ENCODE measurements around the gene CDKL5. TPM values are rescaled to one million over a fixed set of nuclear protein-coding genes. Genes with fewer than 3 reads are reported as not detected.

Gene CDKL5
- total and polyA plus RNA-seq, 2 donors (not counting 1 experiment from before 2014, with no cell fraction given) = 0.72 to 4.6 TPM

DNA sequence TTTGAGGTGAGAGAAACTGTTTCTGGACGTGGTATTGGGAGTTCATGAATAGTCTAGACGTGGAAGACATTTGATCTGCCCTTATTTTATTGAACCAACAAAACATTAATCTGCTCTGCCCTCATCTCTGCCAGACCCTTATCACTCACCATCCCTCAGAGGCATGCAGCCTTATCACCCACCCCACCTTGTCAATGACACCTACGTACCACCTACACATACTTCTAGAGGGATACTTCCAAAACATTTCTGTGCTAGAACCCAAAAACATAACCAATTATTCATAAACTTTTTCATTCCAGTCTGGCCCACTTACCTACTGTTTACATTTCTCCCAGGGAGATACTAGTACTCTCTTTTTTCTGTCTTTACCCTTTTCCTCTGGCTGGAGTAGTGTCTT is 141.3 kb downstream of the CDKL5 start:
- H3K27me3 Mint-ChIP-seq = no peaks in the 10 kb centered on the region
- no peak overlapping the region for H2AFZ ChIP-seq (ENCODE audit: insufficient read depth, low read depth, low read length, poor library complexity, severe bottlenecking)
- CTCF ChIA-PET = no interaction called here
- H3K4me3 ChIP-seq (ENCODE audit: control extremely low read depth in 1 of 5, extremely low read depth in 1 of 5, insufficient read depth in 1 of 5, low read depth in 2 of 5, low read length in 4 of 5) = no peak overlapping the region
- H3K27me3 ChIP-seq (replicated peaks in 1 of 4; ENCODE audit: control extremely low read depth in 1 of 4, control insufficient read depth in 3 of 4, insufficient read depth in 4 of 4, low read length in 3 of 4) = no peaks in the 10 kb centered on the region
- H4K20me1 ChIP-seq (ENCODE audit: control insufficient read depth, insufficient read depth, low read length, poor library complexity, severe bottlenecking) = no peaks in the 10 kb centered on the region
- H3K27ac Mint-ChIP-seq = no peak overlapping the region
- no peak overlapping the region for H3K4me3 Mint-ChIP-seq
- TF ChIP-seq EZH2 (IDR thresholded peaks at IDR 0.05; ENCODE audit: borderline replicate concordance, insufficient read depth, low read depth, low read length, poor library complexity, severe bottlenecking) = no peak
- TF ChIP-seq, protein P1, sequence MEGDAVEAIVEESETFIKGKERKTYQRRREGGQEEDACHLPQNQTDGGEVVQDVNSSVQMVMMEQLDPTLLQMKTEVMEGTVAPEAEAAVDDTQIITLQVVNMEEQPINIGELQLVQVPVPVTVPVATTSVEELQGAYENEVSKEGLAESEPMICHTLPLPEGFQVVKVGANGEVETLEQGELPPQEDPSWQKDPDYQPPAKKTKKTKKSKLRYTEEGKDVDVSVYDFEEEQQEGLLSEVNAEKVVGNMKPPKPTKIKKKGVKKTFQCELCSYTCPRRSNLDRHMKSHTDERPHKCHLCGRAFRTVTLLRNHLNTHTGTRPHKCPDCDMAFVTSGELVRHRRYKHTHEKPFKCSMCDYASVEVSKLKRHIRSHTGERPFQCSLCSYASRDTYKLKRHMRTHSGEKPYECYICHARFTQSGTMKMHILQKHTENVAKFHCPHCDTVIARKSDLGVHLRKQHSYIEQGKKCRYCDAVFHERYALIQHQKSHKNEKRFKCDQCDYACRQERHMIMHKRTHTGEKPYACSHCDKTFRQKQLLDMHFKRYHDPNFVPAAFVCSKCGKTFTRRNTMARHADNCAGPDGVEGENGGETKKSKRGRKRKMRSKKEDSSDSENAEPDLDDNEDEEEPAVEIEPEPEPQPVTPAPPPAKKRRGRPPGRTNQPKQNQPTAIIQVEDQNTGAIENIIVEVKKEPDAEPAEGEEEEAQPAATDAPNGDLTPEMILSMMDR (IDR thresholded peaks at IDR 0.05) = no peak
- no peaks in the 10 kb centered on the region for H3K36me3 ChIP-seq (replicated peaks in 1 of 2; ENCODE audit: control extremely low read depth in 1 of 2, control insufficient read depth in 1 of 2, extremely low read depth in 1 of 2, insufficient read depth in 2 of 2, low read length in 1 of 2)
- DNase-seq = no peak
- no peaks in the 10 kb centered on the region for H3K4me1 Mint-ChIP-seq
- intact Hi-C loops (cut with micrococcal nuclease) = no loop called here
- no peaks in the 10 kb centered on the region for H3K4me1 ChIP-seq (ENCODE audit: control insufficient read depth in 2 of 2, insufficient read depth in 2 of 2, low read length in 2 of 2)
- H3K27ac ChIP-seq (ENCODE audit: low read length in 2 of 2) = no peak overlapping the region
- no peak overlapping the region for H3K9ac ChIP-seq (ENCODE audit: low read length)
- no peak overlapping the region for H3K4me2 ChIP-seq (replicated peaks; ENCODE audit: low read depth, low read length, poor library complexity, severe bottlenecking)
- no peaks in the 10 kb centered on the region for H3K9me3 ChIP-seq (ENCODE audit: control extremely low read depth in 1 of 3, control insufficient read depth in 2 of 3, insufficient read depth in 1 of 3, low read length in 2 of 3)
- no peaks in the 10 kb centered on the region for H3K79me2 ChIP-seq (ENCODE audit: control insufficient read depth, insufficient read depth, low read length)
- POLR2A ChIA-PET = no interaction called here
- 100% methylated on average over 1 of the region's 3 CpGs for WGBS (ENCODE audit: insufficient coverage)
- no peaks in the 10 kb centered on the region for H3K9me3 Mint-ChIP-seq (ENCODE audit: insufficient read depth)
- no peak for ATAC-seq (ENCODE audit: low read depth)

DNA sequence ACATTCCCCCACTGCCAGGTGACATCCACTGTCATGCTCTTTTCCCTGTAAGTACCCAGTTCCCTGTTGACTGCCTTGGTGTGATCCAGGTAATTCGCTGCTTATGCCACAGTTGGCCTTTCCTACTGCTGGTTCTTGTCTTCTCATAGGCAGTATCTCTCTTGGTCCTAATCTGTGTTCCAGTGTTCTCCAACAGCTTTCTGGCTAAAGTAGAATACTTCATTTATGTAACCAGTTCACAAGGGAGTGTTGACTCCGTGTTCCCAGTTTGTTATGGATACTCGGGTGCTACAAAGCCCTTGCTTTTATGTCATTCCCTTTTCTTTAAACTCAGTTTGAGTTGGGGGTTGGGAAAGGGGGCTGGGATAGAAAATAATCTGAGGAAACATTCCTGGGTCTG is 148.1 kb downstream of the CDKL5 start:
- Histone ChIP-seq H3K4me1 (ENCODE audit: control insufficient read depth in 2 of 2, insufficient read depth in 2 of 2, low read length in 2 of 2) (no peaks in the 10 kb centered on the region), H3K36me3 (replicated peaks in 1 of 2; ENCODE audit: control extremely low read depth in 1 of 2, control insufficient read depth in 1 of 2, extremely low read depth in 1 of 2, insufficient read depth in 2 of 2, low read length in 1 of 2) (no peaks in the 10 kb centered on the region), H2AFZ (ENCODE audit: insufficient read depth, low read depth, low read length, poor library complexity, severe bottlenecking) (no peak overlapping the region), H3K27me3 (replicated peaks in 1 of 4; ENCODE audit: control extremely low read depth in 1 of 4, control insufficient read depth in 3 of 4, insufficient read depth in 4 of 4, low read length in 3 of 4) (no peaks in the 10 kb centered on the region), H3K79me2 (ENCODE audit: control insufficient read depth, insufficient read depth, low read length) (no peaks in the 10 kb centered on the region), H3K9ac (ENCODE audit: low read length) (no peak overlapping the region), H3K4me2 (replicated peaks; ENCODE audit: low read depth, low read length, poor library complexity, severe bottlenecking) (no peak overlapping the region), H3K27ac (ENCODE audit: low read length in 2 of 2) (no peak overlapping the region), H3K9me3 (ENCODE audit: control extremely low read depth in 1 of 3, control insufficient read depth in 2 of 3, insufficient read depth in 1 of 3, low read length in 2 of 3) (no peaks in the 10 kb centered on the region), H3K4me3 (ENCODE audit: control extremely low read depth in 1 of 5, extremely low read depth in 1 of 5, insufficient read depth in 1 of 5, low read depth in 2 of 5, low read length in 4 of 5) (no peak overlapping the region), H4K20me1 (ENCODE audit: control insufficient read depth, insufficient read depth, low read length, poor library complexity, severe bottlenecking) (no peaks in the 10 kb centered on the region)
- intact Hi-C loops (cut with micrococcal nuclease) = no loop called here
- ATAC-seq (ENCODE audit: low read depth) = no peak
- no peak for TF ChIP-seq EZH2 (IDR thresholded peaks at IDR 0.05; ENCODE audit: borderline replicate concordance, insufficient read depth, low read depth, low read length, poor library complexity, severe bottlenecking)
- TF ChIP-seq, protein P1 (IDR thresholded peaks at IDR 0.05) = no peak
- no peaks in the 10 kb centered on the region for H3K4me1 Mint-ChIP-seq
- no peaks in the 10 kb centered on the region for H3K27me3 Mint-ChIP-seq
- ChIA-PET POLR2A (no interaction called here), CTCF (no interaction called here)
- no peak overlapping the region for H3K27ac Mint-ChIP-seq
- H3K4me3 Mint-ChIP-seq = no peak overlapping the region
- DNase-seq = no peak
- H3K9me3 Mint-ChIP-seq (ENCODE audit: insufficient read depth) = no peaks in the 10 kb centered on the region
- WGBS (ENCODE audit: insufficient coverage) = 80% methylated on average over 1 of the region's 3 CpGs

Data from B cell (primary cell).